Liver (tissue), 9 donors: ENCODE results near the gene BCAS1. TPM values are rescaled to one million over a fixed set of nuclear protein-coding genes. Genes with fewer than 3 reads are reported as not detected.

Experiments used
- DNase-seq: peaks from one replicate; pipeline ENCODE4 v3.0.0-alpha.2; 2017; ENCODE audit warnings: low spot score
- H3K27ac ChIP-seq, 2 donors: one replicate each; pipeline ENCODE4 v1.7.0; 2013; ENCODE audit warnings: inconsistent platforms in 2 of 2, low read length in 2 of 2, control low read depth in 1 of 2, low read depth in 1 of 2, mild to moderate bottlenecking in 1 of 2
- H3K27me3 ChIP-seq, 4 donors: one replicate each; pipeline versions ENCODE4 v1.6.1 to v1.7.0; 2013; ENCODE audit warnings: low read length in 3 of 4, inconsistent platforms in 1 of 4, mild to moderate bottlenecking in 1 of 4, moderate library complexity in 1 of 4; ENCODE audit not compliant: control insufficient read depth in 4 of 4, insufficient read depth in 4 of 4
- H3K36me3 ChIP-seq, 4 donors: one replicate each; pipeline versions ENCODE4 v1.6.1 to v1.7.0; 2013; ENCODE audit warnings: low read length in 3 of 4, mild to moderate bottlenecking in 3 of 4, low read depth in 1 of 4, moderate library complexity in 1 of 4; ENCODE audit not compliant: control insufficient read depth in 4 of 4, insufficient read depth in 3 of 4
- H3K4me1 ChIP-seq, 4 donors: one replicate each; pipeline versions ENCODE4 v1.6.1 to v1.7.0; 2013; ENCODE audit warnings: low read length in 3 of 4, mild to moderate bottlenecking in 3 of 4, moderate library complexity in 1 of 4; ENCODE audit not compliant: control insufficient read depth in 4 of 4, insufficient read depth in 4 of 4
- H3K4me3 ChIP-seq, 3 donors: one replicate each; pipeline versions ENCODE4 v1.6.1 to v1.7.0; 2013; ENCODE audit warnings: low read length in 3 of 3, control low read depth in 1 of 3, low read depth in 1 of 3, mild to moderate bottlenecking in 1 of 3
- H3K9ac ChIP-seq, 2 donors: one replicate each; pipeline ENCODE4 v1.7.0; 2013; ENCODE audit warnings: low read length in 2 of 2, mild to moderate bottlenecking in 2 of 2, moderate library complexity in 2 of 2, control low read depth in 1 of 2, low read depth in 1 of 2
- H3K9me3 ChIP-seq, 4 donors: one replicate each; pipeline versions ENCODE4 v1.6.1 to v1.7.0; 2013; ENCODE audit warnings: low read length in 3 of 4; ENCODE audit not compliant: control insufficient read depth in 4 of 4
- EGR1 ChIP-seq, 2 donors: IDR thresholded peaks; 2 replicates each; pipeline ENCODE4 v1.6.1; 2016 to 2018; ENCODE audit warnings: antibody characterized with exemption in 2 of 2, low read depth in 2 of 2
- FOXA1 ChIP-seq: IDR thresholded peaks from 2 replicates; pipeline ENCODE4 v1.6.1; 2016; ENCODE audit warnings: antibody characterized with exemption
- FOXA2 ChIP-seq: IDR thresholded peaks from 2 replicates; pipeline ENCODE4 v1.6.1; 2016; ENCODE audit warnings: antibody characterized with exemption
- GABPA ChIP-seq, 2 donors: IDR thresholded peaks in 1 of 2; conservative IDR thresholded peaks in 1 of 2; 2 replicates each; pipeline ENCODE4 v1.6.1; 2016; ENCODE audit warnings: antibody characterized with exemption in 2 of 2, mild to moderate bottlenecking in 1 of 2, moderate library complexity in 1 of 2
- HNF4A ChIP-seq, 2 donors: conservative IDR thresholded peaks; 2 replicates each; pipeline ENCODE4 v1.6.1; 2016; ENCODE audit warnings: antibody characterized with exemption in 2 of 2, mild to moderate bottlenecking in 2 of 2
- HNF4G ChIP-seq: IDR thresholded peaks from 2 replicates; pipeline ENCODE4 v1.6.1; 2016; ENCODE audit warnings: antibody characterized with exemption
- JUND ChIP-seq, 2 donors: IDR thresholded peaks; 2 replicates each; pipeline ENCODE4 v1.6.1; 2016; ENCODE audit warnings: antibody characterized with exemption in 2 of 2
- NR2F2 ChIP-seq: IDR thresholded peaks from 2 replicates; pipeline ENCODE4 v1.6.1; 2016; ENCODE audit warnings: antibody characterized with exemption
- RAD21 ChIP-seq, 2 donors: IDR thresholded peaks; 2 replicates each; pipeline ENCODE4 v1.6.1; 2016; ENCODE audit warnings: antibody characterized with exemption in 2 of 2, mild to moderate bottlenecking in 2 of 2
- RXRA ChIP-seq, 2 donors: IDR thresholded peaks; 2 replicates each; pipeline ENCODE4 v1.6.1; 2017 to 2018; ENCODE audit warnings: antibody characterized with exemption in 2 of 2, mild to moderate bottlenecking in 1 of 2
- SP1 ChIP-seq: IDR thresholded peaks from 2 replicates; pipeline ENCODE4 v1.6.1; 2018; ENCODE audit warnings: antibody characterized with exemption, mild to moderate bottlenecking
- TAF1 ChIP-seq: conservative IDR thresholded peaks from 2 replicates; pipeline ENCODE4 v1.6.1; 2016; ENCODE audit warnings: antibody characterized with exemption, mild to moderate bottlenecking
- YY1 ChIP-seq: IDR thresholded peaks from 2 replicates; pipeline ENCODE4 v1.6.1; 2016; ENCODE audit warnings: antibody characterized with exemption, mild to moderate bottlenecking
- WGBS: extraction: QIAGEN DNeasy Blood & Tissue Kit; methylation state at CpG from one replicate; pipeline ENCODE4 v1.1.7; 2013; 5-methylcytosine and 5-hydroxymethylcytosine counted together
- polyA plus RNA-seq, 2 donors: library from polyadenylated mRNA; stranded (reverse) in 1 of 2; unstranded in 1 of 2; fragments of 200-250 nt in 1 of 2; fragments of >200 nt in 1 of 2; fragmentation: Nextera tagmentation in 1 of 2; extraction: Ambion mirVana in 1 of 2; gene quantifications; one replicate each; pipeline versions ENCODE4 v1.2.1 to v1.2.3, GENCODE V29; 2013 to 2015
- total RNA-seq, 2 donors: library from RNA; depleted of rRNA; stranded (reverse); fragments of >200 nt; gene quantifications; one replicate each; pipeline ENCODE4 v1.2.3, GENCODE V29; 2014
- TF ChIP-seq, protein P1 (sequence below): IDR thresholded peaks from 2 replicates; pipeline ENCODE4 v1.6.1; 2016; ENCODE audit warnings: antibody characterized with exemption, mild to moderate bottlenecking
- TF ChIP-seq, protein P2 (sequence below): fragments of 150-350 bp; IDR thresholded peaks from 2 replicates; pipeline ENCODE4 v1.5.1; 2017; ENCODE audit warnings: improper control_type of control experiment, low read depth, low read length; ENCODE audit not compliant: missing input control
- TF ChIP-seq, protein P3 (sequence below): IDR thresholded peaks from 2 replicates; pipeline ENCODE4 v1.6.1; 2016; ENCODE audit warnings: antibody characterized with exemption
- TF ChIP-seq, protein P4 (sequence below): IDR thresholded peaks from 2 replicates; pipeline ENCODE4 v1.6.1; 2016; ENCODE audit warnings: antibody characterized with exemption
- TF ChIP-seq, protein P5 (sequence below): IDR thresholded peaks from 2 replicates; pipeline ENCODE4 v1.6.1; 2016; ENCODE audit warnings: antibody characterized with exemption
- donor health status: healthy.
- donor health status: healthy.
- donor health status: healthy.
- donor health status: healthy.
- donor health status: healthy.

The BCAS1 gene
- total and polyA plus RNA-seq, 4 donors, result under 0.01 to 0.93 (median 0.04) TPM

DNA sequence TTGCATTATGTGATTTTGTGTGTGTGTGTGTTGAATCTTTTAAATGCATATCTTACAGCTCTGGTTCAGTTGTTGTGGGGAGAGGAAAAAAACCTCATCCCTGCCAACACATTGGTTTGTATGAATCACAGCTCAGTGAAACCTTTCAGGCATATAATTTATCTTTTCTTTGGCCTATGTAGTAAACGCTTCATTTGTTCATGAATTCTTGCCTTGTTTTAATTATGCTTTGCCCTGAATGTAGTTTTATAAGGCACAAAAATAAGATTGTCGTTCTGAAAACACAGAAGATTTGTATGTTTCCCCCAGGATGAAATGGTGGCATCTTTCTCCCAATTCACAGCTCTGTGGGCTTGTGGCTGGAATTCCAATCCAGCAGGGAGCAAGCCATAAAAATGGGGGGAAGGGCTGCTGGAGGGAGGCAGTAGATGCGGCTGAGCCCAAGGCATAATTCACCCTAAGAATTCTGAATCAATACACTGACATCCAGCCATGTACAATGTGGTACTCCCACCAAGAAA, 45.1 kb downstream of the BCAS1 start:
- Histone ChIP-seq H3K27me3 (peaks cover 0 to 2% (median 0%) of the 10 kb centered on the region in 4 donors), H3K9me3 (no peaks in the 10 kb centered on the region), H3K4me3 (no peak overlapping the region), H3K9ac (no peak overlapping the region), H3K27ac (no peak overlapping the region), H3K4me1 (no peaks in the 10 kb centered on the region), H3K36me3 (no peaks in the 10 kb centered on the region)
- no peak for DNase-seq
- TF ChIP-seq TAF1 (no peak), HNF4G (no peak), RXRA (IDR thresholded peaks at IDR 0.05) (no peak), HNF4A (conservative IDR thresholded peaks at IDR 0.05) (no peak), NR2F2 (no peak), SP1 (no peak), JUND (IDR thresholded peaks at IDR 0.05) (no peak), RAD21 (IDR thresholded peaks at IDR 0.05) (no peak), FOXA2 (no peak), FOXA1 (no peak), YY1 (no peak), GABPA (IDR thresholded peaks at IDR 0.05 in 1 of 2, conservative IDR thresholded peaks at IDR 0.05 in 1 of 2) (no peak), EGR1 (IDR thresholded peaks at IDR 0.05; ENCODE audit: low read depth in 2 of 2) (no peak)
- TF ChIP-seq, protein P1, sequence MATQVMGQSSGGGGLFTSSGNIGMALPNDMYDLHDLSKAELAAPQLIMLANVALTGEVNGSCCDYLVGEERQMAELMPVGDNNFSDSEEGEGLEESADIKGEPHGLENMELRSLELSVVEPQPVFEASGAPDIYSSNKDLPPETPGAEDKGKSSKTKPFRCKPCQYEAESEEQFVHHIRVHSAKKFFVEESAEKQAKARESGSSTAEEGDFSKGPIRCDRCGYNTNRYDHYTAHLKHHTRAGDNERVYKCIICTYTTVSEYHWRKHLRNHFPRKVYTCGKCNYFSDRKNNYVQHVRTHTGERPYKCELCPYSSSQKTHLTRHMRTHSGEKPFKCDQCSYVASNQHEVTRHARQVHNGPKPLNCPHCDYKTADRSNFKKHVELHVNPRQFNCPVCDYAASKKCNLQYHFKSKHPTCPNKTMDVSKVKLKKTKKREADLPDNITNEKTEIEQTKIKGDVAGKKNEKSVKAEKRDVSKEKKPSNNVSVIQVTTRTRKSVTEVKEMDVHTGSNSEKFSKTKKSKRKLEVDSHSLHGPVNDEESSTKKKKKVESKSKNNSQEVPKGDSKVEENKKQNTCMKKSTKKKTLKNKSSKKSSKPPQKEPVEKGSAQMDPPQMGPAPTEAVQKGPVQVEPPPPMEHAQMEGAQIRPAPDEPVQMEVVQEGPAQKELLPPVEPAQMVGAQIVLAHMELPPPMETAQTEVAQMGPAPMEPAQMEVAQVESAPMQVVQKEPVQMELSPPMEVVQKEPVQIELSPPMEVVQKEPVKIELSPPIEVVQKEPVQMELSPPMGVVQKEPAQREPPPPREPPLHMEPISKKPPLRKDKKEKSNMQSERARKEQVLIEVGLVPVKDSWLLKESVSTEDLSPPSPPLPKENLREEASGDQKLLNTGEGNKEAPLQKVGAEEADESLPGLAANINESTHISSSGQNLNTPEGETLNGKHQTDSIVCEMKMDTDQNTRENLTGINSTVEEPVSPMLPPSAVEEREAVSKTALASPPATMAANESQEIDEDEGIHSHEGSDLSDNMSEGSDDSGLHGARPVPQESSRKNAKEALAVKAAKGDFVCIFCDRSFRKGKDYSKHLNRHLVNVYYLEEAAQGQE, result no peak
- TF ChIP-seq, protein P2, sequence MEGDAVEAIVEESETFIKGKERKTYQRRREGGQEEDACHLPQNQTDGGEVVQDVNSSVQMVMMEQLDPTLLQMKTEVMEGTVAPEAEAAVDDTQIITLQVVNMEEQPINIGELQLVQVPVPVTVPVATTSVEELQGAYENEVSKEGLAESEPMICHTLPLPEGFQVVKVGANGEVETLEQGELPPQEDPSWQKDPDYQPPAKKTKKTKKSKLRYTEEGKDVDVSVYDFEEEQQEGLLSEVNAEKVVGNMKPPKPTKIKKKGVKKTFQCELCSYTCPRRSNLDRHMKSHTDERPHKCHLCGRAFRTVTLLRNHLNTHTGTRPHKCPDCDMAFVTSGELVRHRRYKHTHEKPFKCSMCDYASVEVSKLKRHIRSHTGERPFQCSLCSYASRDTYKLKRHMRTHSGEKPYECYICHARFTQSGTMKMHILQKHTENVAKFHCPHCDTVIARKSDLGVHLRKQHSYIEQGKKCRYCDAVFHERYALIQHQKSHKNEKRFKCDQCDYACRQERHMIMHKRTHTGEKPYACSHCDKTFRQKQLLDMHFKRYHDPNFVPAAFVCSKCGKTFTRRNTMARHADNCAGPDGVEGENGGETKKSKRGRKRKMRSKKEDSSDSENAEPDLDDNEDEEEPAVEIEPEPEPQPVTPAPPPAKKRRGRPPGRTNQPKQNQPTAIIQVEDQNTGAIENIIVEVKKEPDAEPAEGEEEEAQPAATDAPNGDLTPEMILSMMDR, result no peak
- TF ChIP-seq, protein P3, sequence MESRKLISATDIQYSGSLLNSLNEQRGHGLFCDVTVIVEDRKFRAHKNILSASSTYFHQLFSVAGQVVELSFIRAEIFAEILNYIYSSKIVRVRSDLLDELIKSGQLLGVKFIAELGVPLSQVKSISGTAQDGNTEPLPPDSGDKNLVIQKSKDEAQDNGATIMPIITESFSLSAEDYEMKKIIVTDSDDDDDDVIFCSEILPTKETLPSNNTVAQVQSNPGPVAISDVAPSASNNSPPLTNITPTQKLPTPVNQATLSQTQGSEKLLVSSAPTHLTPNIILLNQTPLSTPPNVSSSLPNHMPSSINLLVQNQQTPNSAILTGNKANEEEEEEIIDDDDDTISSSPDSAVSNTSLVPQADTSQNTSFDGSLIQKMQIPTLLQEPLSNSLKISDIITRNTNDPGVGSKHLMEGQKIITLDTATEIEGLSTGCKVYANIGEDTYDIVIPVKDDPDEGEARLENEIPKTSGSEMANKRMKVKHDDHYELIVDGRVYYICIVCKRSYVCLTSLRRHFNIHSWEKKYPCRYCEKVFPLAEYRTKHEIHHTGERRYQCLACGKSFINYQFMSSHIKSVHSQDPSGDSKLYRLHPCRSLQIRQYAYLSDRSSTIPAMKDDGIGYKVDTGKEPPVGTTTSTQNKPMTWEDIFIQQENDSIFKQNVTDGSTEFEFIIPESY, result no peak
- TF ChIP-seq, protein P4, sequence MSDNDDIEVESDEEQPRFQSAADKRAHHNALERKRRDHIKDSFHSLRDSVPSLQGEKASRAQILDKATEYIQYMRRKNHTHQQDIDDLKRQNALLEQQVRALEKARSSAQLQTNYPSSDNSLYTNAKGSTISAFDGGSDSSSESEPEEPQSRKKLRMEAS, result no peak
- TF ChIP-seq, protein P5, sequence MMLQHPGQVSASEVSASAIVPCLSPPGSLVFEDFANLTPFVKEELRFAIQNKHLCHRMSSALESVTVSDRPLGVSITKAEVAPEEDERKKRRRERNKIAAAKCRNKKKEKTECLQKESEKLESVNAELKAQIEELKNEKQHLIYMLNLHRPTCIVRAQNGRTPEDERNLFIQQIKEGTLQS, result no peak
- WGBS, result 83% methylated on average over 3 of the region's 3 CpGs
